Fibroblast of skin of back (primary cell): ENCODE measurements around the gene FNDC10.
A peak's percentile ranks its signal among the peaks of the same experiment; 100 is the strongest.

Source experiments
- DNase-seq: peaks from one replicate; pipeline ENCODE4 v3.0.0-alpha.2; 2013

Gene FNDC10

DNA sequence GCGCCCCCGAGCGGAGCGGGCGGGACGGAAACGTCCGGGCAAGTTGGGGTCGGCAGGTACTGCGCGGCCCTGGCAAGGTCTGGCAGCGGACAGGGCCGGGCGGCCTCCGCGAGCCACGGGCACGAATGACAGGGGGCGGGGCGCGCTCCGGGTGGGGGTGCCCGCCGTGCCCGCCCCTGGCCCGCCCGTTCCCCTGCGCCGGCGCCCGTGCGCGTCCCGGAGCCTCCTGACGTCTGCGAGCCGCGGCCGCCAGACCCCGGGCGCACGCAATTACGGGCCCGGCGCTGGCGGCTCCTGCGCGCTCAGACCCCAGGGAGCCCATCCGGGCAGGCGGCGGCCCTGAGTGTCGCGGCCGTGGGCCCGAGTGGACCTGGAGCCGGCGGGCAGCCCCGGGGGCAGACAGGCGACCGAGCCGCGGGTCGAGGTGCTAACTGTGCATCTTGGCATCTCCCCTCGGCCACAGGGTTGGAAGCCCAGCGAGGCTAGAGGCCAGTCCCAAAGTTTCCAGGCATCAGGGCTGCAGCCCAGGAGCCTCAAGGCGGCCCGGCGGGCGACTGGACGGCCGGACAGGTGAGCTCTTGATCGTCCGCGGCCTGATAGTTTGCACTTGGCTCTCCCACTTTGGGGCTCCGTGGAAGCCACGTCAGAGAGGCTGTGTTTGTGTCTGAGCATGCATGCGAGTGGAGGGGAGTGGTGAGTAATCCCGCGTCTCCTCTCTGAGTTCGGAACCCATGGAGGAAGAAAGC, 16.3 kb upstream of the FNDC10 start:
- peak; percentile 32 for DNase-seq

- peak; percentile 95 for DNase-seq
Measured at GRCh38 chr1:1615256-1616044, 15.5 kb upstream of the FNDC10 start, which contains the start of gene MIB2. Gene MIB2, plus strand, starts transcription at chr1:1615500. Its CDS starts 7,953 bp downstream, at chr1:1623453.

- no peak for DNase-seq
Measured at GRCh38 chr1:1614954-1615255, 15.0 kb upstream of the FNDC10 start.

DNA sequence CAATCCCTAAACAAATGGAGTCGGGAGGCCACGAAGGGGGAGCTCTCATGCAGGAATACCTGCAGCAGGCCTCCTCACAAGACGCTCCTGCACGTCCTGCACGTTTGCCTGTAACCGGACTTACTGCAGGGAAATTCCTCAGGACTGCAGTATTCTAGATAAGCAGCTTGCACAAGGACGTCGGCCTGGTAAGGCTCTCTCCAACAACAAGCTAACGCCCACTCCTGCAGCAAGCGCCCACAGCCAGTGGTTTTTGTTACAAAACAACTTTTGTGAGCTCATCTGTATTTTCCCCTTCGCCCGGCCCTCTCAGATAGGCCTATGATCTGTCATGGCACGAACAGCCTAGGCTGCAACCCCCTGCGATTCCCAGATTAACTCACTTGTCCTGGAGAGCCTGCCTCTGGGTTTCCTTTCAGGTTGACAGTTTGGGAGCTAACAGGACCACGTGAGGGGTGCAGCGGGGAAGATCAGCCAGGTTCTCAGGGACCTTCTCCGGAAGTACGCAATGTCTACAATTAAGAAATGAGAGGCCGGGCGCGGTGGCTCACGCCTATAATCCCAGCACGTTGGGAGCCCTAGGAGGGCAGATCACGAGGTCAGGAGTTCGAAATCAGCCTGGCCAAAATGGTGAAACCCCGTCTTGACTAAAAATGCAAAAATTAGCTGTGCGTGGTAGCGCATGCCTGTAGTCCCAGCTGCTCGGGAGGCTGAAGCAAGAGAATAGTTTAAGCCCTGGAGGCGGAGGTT, 14.4 kb upstream of the FNDC10 start:
- peak; percentile 46 for DNase-seq

- no peak for DNase-seq
Measured at GRCh38 chr1:1613509-1614082, 13.7 kb upstream of the FNDC10 start.

- no peak for DNase-seq
Measured at GRCh38 chr1:1612104-1612400, 12.1 kb upstream of the FNDC10 start.

- DNase-seq: no peak
Measured at GRCh38 chr1:1610796-1611195, 10.9 kb upstream of the FNDC10 start.

- DNase-seq: no peak
Measured at GRCh38 chr1:1609822-1610485, 10.0 kb upstream of the FNDC10 start.

DNA sequence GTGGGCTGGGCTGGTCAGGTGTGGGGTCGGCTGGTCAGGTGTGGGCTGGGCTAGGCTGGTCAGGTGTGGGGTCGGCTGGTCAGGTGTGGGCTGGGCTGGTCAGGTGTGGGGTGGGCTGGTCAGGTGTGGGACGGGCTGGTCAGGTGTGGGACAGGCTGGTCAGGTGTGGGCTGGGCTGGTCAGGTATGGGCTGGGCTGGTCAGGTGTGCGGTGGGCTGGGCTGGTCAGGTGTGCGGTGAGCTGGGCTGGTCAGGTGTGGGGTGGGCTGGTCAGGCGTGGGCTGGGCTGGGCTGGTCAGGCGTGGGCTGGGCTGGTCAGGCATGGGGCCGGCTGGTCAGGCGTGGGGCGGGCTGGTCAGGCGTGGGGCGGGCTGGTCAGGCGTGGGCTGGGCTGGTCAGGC, 6.3 kb upstream of the FNDC10 start:
- DNase-seq: no peak

- no peak for DNase-seq
Measured at GRCh38 chr1:1605724-1606123, 5.8 kb upstream of the FNDC10 start.

- no peak for DNase-seq
Measured at GRCh38 chr1:1605034-1605591, 5.2 kb upstream of the FNDC10 start.

GRCh38 chr1:1604374-1605033, 4.6 kb upstream of the FNDC10 start:
- no peak for DNase-seq

DNA sequence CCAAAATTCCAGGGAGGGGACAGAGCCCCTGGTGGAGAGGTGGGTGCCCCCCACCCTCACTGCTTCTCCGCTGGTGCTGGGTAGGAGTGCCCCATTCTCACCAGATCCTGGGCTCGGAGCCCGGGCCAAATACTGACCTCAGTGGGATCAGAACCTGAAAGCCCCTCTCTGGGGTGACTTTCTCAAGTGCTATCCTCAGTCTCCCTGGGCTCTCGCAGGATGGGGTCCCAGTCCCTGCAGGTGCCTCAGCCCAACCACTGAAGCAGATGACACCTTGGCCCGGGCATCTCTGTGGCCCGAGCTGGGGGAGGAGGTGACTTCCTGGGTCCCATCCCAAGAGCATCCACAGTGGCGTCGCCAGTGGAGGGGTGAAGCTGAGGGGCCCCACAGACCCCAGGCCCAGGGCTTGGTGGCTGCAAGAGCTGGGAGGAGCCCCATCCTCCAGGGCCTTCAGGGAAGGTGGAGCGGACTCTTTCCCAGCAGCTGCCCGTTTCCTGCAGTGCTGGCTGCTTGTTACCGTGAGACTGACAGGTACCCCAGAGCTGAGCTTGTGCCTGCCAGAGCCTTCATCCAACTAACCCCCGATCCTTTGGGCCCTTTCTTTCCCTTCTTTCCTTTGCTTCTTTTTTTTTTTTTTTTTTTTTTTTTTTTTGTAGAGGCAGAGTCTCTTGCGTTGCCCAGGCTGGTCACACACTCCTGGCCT, 3.9 kb upstream of the FNDC10 start:
- no peak for DNase-seq

DNA sequence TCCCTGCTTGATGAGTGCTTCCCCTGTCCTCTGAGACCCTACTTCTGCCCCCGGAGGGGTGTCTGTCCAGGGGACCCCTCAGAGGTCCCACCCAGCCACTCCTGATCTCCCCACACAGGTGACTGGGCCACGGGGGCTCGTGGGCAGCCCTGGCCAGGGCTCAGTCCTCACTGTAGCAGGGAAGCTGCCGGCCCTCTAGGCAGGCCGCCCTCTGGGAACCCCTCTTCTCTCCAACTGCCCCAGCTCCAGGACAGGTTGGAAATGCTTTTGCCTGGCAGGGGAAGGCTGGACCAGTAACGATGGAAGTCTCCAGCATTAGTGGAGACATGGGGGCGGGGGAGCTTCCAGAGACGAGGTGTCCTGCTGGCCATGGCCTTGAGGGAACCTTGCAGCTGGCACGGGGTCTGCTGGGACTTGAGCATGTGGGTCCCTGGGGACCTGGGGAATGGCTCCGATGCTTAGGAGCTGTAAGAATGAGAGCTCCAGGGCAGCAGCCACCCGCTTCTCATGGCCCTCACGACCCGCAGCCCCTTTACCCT, 3.1 kb upstream of the FNDC10 start:
- no peak for DNase-seq

- no peak for DNase-seq
Measured at GRCh38 chr1:1602304-1602967, 2.5 kb upstream of the FNDC10 start.

DNA sequence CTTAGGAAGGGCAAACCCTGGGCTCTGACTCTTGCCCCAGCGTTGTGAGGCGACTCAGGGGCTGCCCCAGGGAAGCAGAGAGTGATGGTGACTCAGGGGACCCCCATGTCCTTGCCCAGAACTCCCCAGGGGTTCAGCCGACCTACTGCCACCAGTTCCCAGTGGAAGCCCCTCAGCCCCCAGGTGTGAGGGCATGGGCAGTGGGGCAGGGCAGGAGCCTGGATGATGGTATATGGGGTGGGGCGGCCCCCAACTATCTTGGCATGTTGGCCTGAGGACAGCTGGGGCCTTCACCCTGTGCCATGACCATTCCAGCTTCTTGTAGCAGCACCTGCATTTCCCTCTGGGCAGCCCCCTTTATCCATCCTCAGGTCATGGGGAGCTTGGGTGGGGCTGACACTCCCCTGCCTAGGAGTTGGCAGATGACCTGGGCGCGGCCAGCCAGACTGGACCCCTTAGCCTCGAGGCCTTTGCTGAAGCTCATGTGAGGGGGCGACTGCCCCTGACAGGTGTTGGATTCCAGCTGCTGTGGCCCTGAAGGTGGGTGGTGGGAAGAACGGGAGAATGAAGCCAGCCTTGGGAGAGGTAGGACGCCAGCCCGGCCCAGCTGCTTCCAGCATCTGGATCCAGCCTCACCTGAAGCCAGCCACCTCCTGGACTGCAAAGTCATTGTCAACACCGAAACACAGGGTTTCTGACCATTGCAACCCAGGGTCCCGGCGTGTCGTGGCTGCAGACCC, 1.8 kb upstream of the FNDC10 start:
- no peak for DNase-seq

DNA sequence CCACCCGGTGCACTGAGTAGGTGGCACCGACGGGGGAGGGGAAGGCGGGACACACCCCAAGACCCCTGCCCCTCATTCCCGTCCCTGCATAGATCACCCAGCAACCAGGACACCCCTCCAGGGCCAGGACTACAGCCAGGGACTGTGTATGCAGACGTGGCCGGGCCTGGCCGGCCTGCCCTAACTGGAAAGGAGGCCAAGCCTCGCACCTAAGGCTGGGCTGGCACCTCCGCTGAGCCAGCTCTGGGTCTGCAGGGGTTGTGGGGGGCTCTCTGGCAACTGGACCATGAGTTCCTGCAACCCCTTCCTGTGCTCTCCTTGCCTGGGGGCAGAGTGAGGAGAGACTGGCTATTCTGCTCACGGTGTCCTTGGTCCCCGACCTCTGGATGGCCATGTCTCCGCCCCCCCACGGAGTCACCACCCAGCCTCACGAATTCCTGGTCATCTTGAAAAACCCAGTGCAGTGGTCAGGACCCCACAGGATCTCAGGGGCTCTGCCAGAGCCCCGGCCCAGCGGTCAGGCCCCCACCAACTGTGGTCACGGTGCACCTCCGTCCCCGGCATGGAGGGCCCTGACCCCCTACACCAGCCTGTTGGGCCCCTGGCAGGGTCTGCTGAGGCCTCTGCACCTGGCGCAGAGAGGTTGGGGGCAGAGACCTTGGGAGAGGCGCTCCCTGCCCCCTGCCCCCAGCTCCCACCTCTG, 1.1 kb upstream of the FNDC10 start:
- no peak for DNase-seq

- peak; percentile 37 for DNase-seq
Measured at GRCh38 chr1:1599030-1599934, 653 bp downstream of the FNDC10 start.
